K562 (cell line): ENCODE data around the gene ZMIZ1. TPM values are rescaled to one million over a fixed set of nuclear protein-coding genes. Genes with fewer than 3 reads are reported as not detected.

Experiments used
- CBX8 ChIP-seq: fragments of 200-600 bp; sonication (generic); IDR thresholded peaks from 2 replicates; pipeline ENCODE4 v1.6.1; 2012; ENCODE audit warnings: borderline replicate concordance, mixed run types, low read depth, mild to moderate bottlenecking, moderate library complexity, mixed read lengths, low read length, control low read depth, inconsistent platforms; ENCODE audit not compliant: poor library complexity, severe bottlenecking; ENCODE audit errors: extremely low read depth
- KDM2B ChIP-seq: fragments of 250-450 bp; sonication (Bioruptor Pico); IDR thresholded peaks from 2 replicates; pipeline ENCODE4 v1.8.0; 2021; ENCODE audit warnings: mild to moderate bottlenecking, moderate library complexity
- ZZZ3 ChIP-seq: fragments of 450-650 bp; IDR thresholded peaks from 2 replicates; pipeline ENCODE4 v1.6.1; 2016; ENCODE audit warnings: antibody characterized with exemption, mild to moderate bottlenecking, moderate library complexity
- polyA plus RNA-seq, 8 experiments: library from polyadenylated mRNA; depleted of rRNA in 4 of 8; stranded (reverse) in 5 of 8; unstranded in 3 of 8; fragments of >200 nt; fragmentation: Nextera tagmentation in 2 of 8; fragmentation: Illumina TruSeq in 1 of 8; extraction: Ambion mirVana in 2 of 8; extraction: Trizol in 1 of 8; gene quantifications; 2 replicates each; pipeline versions ENCODE4 v1.2.1 to v1.2.3, GENCODE V29; 2011 to 2014; ENCODE audit warnings: inconsistent platforms in 1 of 8, missing spikeins in 1 of 8
- total RNA-seq, 7 experiments: library from RNA; depleted of rRNA in 6 of 7; stranded (reverse); fragments of >200 nt in 6 of 7; fragmentation: Illumina TruSeq in 2 of 7; extraction: Trizol in 2 of 7; gene quantifications; 2 replicates each; pipeline versions ENCODE4 v1.2.1 to v1.2.3, GENCODE V29; 2011 to 2021; ENCODE audit warnings: low replicate concordance in 1 of 7
- TF ChIP-seq, protein P1 (sequence below), 2 experiments: fragments of 450-650 bp in 1 of 2; sonication (generic) in 1 of 2; formaldehyde crosslinking in 1 of 2; IDR thresholded peaks; 2 replicates each; pipeline versions ENCODE4 v1.7.1 to v1.9.0; 2016 to 2022; ENCODE audit warnings: inconsistent platforms in 1 of 2, mild to moderate bottlenecking in 1 of 2, missing genetic modification reagents in 1 of 2
- TF ChIP-seq, protein P2 (sequence below): fragments of 450-650 bp; IDR thresholded peaks from 2 replicates; pipeline ENCODE4 v1.6.1; 2018; ENCODE audit not compliant: partially characterized antibody
- TF ChIP-seq, protein P3 (sequence below): fragments of 450-650 bp; IDR thresholded peaks from 2 replicates; pipeline ENCODE4 v1.6.1; 2016; ENCODE audit warnings: borderline replicate concordance

The ZMIZ1 gene
- total and polyA plus RNA-seq, 9 of the 15 experiments (the other 6 are each of a cell fraction or from before 2014, with no cell fraction given): 1.0 to 37.3 (median 4.3) TPM

DNA sequence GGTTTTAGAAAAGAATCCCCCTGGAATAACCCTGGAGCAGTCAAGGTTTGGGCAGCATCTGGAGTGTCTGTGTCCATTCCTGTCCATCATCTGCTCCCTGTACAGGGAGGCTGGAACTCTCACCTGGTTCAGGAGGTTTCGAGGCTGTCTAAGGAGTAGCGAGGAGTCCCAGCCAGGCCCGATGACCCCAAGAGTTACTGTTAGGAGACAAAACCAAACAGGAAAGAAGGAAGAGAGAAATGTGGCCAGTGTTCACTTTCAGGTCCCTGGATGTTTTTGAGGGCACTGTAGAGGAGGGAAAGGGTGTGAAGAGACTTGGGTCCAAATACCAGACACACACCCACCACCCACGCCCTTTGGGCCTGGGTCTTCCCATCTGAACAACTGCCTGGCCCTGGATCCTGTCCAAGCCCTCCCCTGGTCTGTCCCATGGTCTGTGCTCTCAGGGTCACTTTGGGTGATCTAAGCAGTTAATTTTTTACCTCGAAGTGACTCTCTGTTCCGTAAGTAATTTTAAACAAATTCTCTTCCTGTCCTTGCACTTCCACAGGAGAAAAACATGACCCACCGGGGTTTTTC is 117.1 kb downstream of the ZMIZ1 start (continued):
- TF ChIP-seq, protein P1, sequence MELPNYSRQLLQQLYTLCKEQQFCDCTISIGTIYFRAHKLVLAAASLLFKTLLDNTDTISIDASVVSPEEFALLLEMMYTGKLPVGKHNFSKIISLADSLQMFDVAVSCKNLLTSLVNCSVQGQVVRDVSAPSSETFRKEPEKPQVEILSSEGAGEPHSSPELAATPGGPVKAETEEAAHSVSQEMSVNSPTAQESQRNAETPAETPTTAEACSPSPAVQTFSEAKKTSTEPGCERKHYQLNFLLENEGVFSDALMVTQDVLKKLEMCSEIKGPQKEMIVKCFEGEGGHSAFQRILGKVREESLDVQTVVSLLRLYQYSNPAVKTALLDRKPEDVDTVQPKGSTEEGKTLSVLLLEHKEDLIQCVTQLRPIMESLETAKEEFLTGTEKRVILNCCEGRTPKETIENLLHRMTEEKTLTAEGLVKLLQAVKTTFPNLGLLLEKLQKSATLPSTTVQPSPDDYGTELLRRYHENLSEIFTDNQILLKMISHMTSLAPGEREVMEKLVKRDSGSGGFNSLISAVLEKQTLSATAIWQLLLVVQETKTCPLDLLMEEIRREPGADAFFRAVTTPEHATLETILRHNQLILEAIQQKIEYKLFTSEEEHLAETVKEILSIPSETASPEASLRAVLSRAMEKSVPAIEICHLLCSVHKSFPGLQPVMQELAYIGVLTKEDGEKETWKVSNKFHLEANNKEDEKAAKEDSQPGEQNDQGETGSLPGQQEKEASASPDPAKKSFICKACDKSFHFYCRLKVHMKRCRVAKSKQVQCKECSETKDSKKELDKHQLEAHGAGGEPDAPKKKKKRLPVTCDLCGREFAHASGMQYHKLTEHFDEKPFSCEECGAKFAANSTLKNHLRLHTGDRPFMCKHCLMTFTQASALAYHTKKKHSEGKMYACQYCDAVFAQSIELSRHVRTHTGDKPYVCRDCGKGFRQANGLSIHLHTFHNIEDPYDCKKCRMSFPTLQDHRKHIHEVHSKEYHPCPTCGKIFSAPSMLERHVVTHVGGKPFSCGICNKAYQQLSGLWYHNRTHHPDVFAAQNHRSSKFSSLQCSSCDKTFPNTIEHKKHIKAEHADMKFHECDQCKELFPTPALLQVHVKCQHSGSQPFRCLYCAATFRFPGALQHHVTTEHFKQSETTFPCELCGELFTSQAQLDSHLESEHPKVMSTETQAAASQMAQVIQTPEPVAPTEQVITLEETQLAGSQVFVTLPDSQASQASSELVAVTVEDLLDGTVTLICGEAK (IDR thresholded peaks at IDR 0.05): no peak
- TF ChIP-seq, protein P1 (CRISPR knock-in tag; IDR thresholded peaks at IDR 0.05): no peak
- TF ChIP-seq ZZZ3: no peak
- TF ChIP-seq, protein P2, sequence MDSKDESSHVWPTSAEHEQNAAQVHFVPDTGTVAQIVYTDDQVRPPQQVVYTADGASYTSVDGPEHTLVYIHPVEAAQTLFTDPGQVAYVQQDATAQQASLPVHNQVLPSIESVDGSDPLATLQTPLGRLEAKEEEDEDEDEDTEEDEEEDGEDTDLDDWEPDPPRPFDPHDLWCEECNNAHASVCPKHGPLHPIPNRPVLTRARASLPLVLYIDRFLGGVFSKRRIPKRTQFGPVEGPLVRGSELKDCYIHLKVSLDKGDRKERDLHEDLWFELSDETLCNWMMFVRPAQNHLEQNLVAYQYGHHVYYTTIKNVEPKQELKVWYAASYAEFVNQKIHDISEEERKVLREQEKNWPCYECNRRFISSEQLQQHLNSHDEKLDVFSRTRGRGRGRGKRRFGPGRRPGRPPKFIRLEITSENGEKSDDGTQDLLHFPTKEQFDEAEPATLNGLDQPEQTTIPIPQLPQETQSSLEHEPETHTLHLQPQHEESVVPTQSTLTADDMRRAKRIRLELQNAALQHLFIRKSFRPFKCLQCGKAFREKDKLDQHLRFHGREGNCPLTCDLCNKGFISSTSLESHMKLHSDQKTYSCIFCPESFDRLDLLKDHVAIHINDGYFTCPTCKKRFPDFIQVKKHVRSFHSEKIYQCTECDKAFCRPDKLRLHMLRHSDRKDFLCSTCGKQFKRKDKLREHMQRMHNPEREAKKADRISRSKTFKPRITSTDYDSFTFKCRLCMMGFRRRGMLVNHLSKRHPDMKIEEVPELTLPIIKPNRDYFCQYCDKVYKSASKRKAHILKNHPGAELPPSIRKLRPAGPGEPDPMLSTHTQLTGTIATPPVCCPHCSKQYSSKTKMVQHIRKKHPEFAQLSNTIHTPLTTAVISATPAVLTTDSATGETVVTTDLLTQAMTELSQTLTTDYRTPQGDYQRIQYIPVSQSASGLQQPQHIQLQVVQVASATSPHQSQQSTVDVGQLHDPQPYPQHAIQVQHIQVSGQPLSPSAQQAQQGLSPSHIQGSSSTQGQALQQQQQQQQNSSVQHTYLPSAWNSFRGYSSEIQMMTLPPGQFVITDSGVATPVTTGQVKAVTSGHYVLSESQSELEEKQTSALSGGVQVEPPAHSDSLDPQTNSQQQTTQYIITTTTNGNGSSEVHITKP: peak; percentile 9
- TF ChIP-seq, protein P3, sequence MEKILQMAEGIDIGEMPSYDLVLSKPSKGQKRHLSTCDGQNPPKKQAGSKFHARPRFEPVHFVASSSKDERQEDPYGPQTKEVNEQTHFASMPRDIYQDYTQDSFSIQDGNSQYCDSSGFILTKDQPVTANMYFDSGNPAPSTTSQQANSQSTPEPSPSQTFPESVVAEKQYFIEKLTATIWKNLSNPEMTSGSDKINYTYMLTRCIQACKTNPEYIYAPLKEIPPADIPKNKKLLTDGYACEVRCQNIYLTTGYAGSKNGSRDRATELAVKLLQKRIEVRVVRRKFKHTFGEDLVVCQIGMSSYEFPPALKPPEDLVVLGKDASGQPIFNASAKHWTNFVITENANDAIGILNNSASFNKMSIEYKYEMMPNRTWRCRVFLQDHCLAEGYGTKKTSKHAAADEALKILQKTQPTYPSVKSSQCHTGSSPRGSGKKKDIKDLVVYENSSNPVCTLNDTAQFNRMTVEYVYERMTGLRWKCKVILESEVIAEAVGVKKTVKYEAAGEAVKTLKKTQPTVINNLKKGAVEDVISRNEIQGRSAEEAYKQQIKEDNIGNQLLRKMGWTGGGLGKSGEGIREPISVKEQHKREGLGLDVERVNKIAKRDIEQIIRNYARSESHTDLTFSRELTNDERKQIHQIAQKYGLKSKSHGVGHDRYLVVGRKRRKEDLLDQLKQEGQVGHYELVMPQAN: no peak
- no peak for TF ChIP-seq KDM2B (CRISPR knock-in tag)
- no peak for TF ChIP-seq CBX8
- TF ChIP-seq, all 486 proteins: peak for 1
